ENCODE data around the gene PHAF1.

DNA sequence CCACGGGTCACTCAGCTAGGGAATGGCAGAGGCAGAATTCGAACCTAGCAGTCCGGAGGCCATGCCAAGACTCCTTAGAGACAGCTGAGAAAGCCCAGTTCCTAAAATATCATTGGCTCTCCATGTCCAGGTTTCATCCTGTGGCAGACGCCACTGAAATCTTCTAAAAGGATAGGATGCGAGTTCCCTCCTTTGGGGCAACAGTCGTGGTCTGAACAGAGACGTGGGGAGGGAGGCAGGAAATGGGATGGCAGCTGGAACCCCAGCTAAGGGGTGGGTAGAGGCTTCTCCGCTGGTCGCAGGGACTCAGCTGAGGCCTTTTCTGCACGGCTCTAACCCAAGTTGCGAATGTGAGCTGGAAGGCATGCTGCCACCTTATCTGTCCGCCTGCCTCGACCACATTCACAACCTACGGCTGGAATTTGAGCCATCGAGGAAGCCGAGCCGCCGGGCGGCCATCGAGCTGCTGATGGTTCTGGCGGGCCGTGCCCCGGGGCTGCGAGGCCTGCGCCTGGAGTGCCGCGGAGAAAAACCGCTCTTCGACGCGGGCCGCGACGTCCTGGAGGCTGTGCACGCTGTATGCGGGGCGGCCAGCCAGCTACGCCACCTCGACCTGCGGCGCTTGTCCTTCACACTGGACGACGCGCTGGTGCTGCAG, 52.9 kb downstream of the PHAF1 start:
- TF ChIP-seq, protein P1, sequence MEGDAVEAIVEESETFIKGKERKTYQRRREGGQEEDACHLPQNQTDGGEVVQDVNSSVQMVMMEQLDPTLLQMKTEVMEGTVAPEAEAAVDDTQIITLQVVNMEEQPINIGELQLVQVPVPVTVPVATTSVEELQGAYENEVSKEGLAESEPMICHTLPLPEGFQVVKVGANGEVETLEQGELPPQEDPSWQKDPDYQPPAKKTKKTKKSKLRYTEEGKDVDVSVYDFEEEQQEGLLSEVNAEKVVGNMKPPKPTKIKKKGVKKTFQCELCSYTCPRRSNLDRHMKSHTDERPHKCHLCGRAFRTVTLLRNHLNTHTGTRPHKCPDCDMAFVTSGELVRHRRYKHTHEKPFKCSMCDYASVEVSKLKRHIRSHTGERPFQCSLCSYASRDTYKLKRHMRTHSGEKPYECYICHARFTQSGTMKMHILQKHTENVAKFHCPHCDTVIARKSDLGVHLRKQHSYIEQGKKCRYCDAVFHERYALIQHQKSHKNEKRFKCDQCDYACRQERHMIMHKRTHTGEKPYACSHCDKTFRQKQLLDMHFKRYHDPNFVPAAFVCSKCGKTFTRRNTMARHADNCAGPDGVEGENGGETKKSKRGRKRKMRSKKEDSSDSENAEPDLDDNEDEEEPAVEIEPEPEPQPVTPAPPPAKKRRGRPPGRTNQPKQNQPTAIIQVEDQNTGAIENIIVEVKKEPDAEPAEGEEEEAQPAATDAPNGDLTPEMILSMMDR (IDR thresholded peaks at IDR 0.05) = no peak
- no peak for TF ChIP-seq POLR2A (IDR thresholded peaks at IDR 0.05)

All from esophagus squamous epithelium (tissue), 4 donors.